GM12873 (cell line): ENCODE results near the gene CALY.

Experiments used
- CTCF ChIP-seq: IDR thresholded peaks from 2 replicates; pipeline ENCODE4 v1.5.1; 2012; ENCODE audit warnings: low read depth, mild to moderate bottlenecking, moderate library complexity, low read length, control low read depth; ENCODE audit not compliant: insufficient read depth; ENCODE audit errors: missing control alignments

Gene CALY

DNA sequence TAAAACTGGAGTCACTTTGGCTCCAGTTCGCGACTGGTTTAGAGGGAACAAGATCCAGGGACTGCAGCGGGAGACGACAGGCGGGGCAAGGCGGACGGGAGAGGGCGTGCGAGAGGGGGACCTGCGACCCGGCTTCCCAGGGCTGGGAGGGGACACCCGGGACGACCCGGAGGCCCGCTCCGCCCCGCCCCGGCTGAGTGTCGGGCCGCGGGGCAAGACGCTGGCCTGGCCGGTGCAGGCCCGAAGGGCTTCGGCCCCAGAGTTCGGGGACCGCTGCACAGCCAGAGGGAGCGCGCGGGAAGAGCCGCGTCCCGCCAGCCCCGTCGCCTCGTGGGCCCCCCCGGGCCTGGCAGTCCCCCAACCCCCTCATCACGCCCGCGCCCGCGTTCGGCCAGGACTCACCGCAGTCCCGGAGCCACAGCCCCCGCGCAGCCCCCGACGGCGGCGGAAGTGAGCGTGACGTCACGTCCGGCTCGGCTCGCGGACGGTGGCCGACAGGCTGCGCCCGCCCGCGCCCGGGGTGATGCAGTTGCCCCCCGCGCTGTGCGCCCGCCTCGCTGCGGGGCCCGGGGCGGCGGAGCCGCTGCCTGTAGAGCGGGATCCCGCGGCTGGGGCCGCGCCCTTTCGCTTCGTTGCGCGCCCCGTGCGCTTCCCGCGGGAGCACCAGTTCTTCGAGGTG is 28.1 kb downstream of the CALY start, which contains the start of the genes TUBGCP2 and ZNF511:
TSS of gene TUBGCP2 (minus strand) at position 452 of the 679 bp plus-strand sequence. CDS start 5,931 bp downstream, outside the sequence.
TSS of gene ZNF511 (plus strand) at position 494 of the 679 bp plus-strand sequence. CDS start at position 524, 30 bp downstream.
- TF ChIP-seq CTCF, result peak; percentile 22

DNA sequence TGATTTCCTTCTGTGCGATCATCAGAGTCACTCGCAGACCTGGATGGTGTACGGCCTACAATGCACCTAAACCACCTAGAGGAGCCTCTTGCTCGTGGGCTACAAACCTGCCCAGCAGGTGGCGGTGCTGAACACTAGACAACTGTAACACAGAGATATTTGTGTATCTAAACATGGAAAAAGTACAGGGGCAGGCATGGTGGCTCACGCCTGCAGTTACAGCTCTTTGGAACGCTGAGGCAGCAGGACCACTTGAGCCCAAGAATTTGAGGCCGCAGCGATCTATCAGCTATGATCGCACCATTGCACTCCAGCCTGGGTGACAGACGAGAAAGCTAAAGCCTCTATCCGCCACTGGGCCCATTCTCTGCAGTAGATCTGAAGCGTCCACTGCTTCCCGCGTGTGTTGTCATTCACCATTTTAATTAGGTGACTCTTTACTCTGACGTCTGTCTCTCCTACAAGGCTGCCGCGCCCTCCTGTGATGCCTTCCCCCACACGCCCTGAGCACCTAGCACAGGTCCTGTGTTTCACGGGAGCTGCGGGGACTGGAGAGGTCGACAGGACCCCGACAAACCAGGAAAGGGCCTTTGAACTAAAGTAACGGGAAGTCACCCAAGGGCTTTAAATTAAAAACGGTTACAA is 28.8 kb downstream of the CALY start:
- TF ChIP-seq CTCF, result peak; percentile 91

GRCh38 chr10:133306941-133307379 is 29.7 kb downstream of the CALY start:
- TF ChIP-seq CTCF, result no peak

GRCh38 chr10:133306097-133306476 is 30.6 kb downstream of the CALY start:
- TF ChIP-seq CTCF, result no peak

DNA sequence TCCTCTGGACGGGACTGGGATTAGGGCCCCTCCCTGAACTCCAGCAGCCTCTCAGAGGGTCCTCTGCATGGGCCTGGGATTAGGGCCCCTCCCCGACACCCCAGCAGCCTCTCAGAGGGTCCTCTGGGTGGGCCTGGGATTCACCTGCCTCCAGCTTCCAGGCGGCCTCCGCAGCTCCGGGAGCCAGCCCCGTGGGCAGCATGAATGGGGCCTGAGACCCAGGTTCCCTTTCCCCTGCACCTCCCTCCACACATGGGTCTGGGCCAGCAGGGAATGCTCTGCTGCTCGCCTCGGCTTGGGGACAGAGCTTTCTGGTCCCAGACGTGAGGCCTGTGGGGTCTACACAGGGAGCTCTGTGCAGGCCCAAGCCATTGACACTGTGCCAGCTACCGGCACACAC is 33.5 kb downstream of the CALY start:
- no peak for TF ChIP-seq CTCF

GRCh38 chr10:133302230-133302629 is 34.5 kb downstream of the CALY start:
- no peak for TF ChIP-seq CTCF

GRCh38 chr10:133299738-133300137 is 37.0 kb downstream of the CALY start:
- no peak for TF ChIP-seq CTCF
